ENCODE data around the gene MOB3B.
"Not testable (repeated sequence)": the region's sequence is repeated elsewhere in the genome, so short reads cannot be mapped to it uniquely, and the experiment has no call there.

Gene MOB3B

GRCh38 chr9:27442464-27442863 is 87.2 kb downstream of the MOB3B start:
- no peak for DNase-seq

- no peak for DNase-seq
Measured at GRCh38 chr9:27441741-27442070, 87.9 kb downstream of the MOB3B start.

GRCh38 chr9:27440888-27441740 is 88.5 kb downstream of the MOB3B start:
- DNase-seq, result no peak

- DNase-seq, result no peak
Measured at GRCh38 chr9:27438522-27438921, 91.1 kb downstream of the MOB3B start.

GRCh38 chr9:27437652-27438373 is 91.8 kb downstream of the MOB3B start:
- DNase-seq, result no peak

- DNase-seq, result no peak
Measured at GRCh38 chr9:27436234-27436633, 93.4 kb downstream of the MOB3B start.

GRCh38 chr9:27433631-27434325 is 95.8 kb downstream of the MOB3B start:
- DNase-seq, result no peak

- DNase-seq, result no peak
Measured at GRCh38 chr9:27432308-27432707, 97.3 kb downstream of the MOB3B start.

GRCh38 chr9:27431543-27432147 is 98.0 kb downstream of the MOB3B start:
- no peak for DNase-seq

GRCh38 chr9:27430750-27431535 is 98.7 kb downstream of the MOB3B start:
- no peak for DNase-seq

- DNase-seq, result no peak
Measured at GRCh38 chr9:27429917-27430316, 99.7 kb downstream of the MOB3B start.

- DNase-seq, result no peak
Measured at GRCh38 chr9:27429436-27429835, 100.2 kb downstream of the MOB3B start.

GRCh38 chr9:27428551-27428950 is 101.1 kb downstream of the MOB3B start:
- DNase-seq, result no peak

- no peak for DNase-seq
Measured at GRCh38 chr9:27427272-27427643, 102.4 kb downstream of the MOB3B start.

GRCh38 chr9:27426511-27427271 is 102.9 kb downstream of the MOB3B start:
- DNase-seq, result no peak

GRCh38 chr9:27425827-27426510 is 103.6 kb downstream of the MOB3B start:
- no peak for DNase-seq

- no peak for DNase-seq
Measured at GRCh38 chr9:27423915-27424710, 105.5 kb downstream of the MOB3B start.

- no peak for DNase-seq
Measured at GRCh38 chr9:27422279-27422834, 107.3 kb downstream of the MOB3B start.

- no peak for DNase-seq
Measured at GRCh38 chr9:27421577-27421976, 108.0 kb downstream of the MOB3B start.

GRCh38 chr9:27419558-27419957 is 110.1 kb downstream of the MOB3B start:
- not testable (repeated sequence) for DNase-seq
